GM20000 (cell line): ENCODE data around the gene PTGDR.

Experiments
- DNase-seq: peaks from one replicate; pipeline ENCODE4 v3.0.0; 2012; ENCODE audit warnings: low spot score
- TF ChIP-seq, protein P1 (sequence below): IDR thresholded peaks from 2 replicates; pipeline ENCODE4 v1.5.1; 2012; ENCODE audit warnings: mild to moderate bottlenecking, control low read depth; ENCODE audit errors: extremely low read depth, missing control alignments

The PTGDR gene, protein sequence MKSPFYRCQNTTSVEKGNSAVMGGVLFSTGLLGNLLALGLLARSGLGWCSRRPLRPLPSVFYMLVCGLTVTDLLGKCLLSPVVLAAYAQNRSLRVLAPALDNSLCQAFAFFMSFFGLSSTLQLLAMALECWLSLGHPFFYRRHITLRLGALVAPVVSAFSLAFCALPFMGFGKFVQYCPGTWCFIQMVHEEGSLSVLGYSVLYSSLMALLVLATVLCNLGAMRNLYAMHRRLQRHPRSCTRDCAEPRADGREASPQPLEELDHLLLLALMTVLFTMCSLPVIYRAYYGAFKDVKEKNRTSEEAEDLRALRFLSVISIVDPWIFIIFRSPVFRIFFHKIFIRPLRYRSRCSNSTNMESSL

DNA sequence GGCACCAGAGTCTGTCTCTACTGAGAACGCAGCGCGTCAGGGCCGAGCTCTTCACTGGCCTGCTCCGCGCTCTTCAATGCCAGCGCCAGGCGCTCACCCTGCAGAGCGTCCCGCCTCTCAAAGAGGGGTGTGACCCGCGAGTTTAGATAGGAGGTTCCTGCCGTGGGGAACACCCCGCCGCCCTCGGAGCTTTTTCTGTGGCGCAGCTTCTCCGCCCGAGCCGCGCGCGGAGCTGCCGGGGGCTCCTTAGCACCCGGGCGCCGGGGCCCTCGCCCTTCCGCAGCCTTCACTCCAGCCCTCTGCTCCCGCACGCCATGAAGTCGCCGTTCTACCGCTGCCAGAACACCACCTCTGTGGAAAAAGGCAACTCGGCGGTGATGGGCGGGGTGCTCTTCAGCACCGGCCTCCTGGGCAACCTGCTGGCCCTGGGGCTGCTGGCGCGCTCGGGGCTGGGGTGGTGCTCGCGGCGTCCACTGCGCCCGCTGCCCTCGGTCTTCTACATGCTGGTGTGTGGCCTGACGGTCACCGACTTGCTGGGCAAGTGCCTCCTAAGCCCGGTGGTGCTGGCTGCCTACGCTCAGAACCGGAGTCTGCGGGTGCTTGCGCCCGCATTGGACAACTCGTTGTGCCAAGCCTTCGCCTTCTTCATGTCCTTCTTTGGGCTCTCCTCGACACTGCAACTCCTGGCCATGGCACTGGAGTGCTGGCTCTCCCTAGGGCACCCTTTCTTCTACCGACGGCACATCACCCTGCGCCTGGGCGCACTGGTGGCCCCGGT lies at the start of gene PTGDR:
PTGDR (plus strand) TSS at position 198 of the 778 bp plus-strand sequence; CDS start at position 315, 117 bp downstream.
- TF ChIP-seq, protein P1, sequence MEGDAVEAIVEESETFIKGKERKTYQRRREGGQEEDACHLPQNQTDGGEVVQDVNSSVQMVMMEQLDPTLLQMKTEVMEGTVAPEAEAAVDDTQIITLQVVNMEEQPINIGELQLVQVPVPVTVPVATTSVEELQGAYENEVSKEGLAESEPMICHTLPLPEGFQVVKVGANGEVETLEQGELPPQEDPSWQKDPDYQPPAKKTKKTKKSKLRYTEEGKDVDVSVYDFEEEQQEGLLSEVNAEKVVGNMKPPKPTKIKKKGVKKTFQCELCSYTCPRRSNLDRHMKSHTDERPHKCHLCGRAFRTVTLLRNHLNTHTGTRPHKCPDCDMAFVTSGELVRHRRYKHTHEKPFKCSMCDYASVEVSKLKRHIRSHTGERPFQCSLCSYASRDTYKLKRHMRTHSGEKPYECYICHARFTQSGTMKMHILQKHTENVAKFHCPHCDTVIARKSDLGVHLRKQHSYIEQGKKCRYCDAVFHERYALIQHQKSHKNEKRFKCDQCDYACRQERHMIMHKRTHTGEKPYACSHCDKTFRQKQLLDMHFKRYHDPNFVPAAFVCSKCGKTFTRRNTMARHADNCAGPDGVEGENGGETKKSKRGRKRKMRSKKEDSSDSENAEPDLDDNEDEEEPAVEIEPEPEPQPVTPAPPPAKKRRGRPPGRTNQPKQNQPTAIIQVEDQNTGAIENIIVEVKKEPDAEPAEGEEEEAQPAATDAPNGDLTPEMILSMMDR = no peak
- no peak for DNase-seq

DNA sequence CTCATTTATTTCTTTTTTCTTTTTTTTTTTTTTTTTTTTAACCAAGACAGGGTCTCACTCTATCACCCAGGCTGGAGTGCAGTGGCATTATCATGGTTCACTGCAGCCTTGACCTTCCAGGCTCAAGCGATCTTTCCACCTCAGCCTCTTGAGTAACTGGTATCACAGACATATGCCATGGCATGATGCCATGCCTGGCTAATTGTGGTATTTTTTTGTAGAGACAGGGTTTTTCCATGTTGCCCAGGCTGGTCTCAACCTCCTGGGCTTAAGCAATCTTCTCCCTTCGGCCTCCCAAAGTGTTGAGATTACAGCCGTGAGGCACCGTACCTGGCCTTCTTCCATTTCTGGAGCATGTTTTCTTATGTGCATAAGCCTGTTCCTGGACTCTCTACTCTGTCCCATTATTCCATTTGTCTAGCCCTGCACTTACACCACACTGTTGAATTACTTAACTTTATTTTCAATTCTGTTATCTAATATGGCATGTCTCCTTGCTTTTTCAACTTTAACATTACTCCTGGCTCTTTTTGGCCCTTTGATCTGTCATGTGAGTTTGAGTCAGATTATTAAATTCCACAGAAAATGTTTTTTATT lies 47.9 kb upstream of the PTGDR start:
- TF ChIP-seq, protein P1 = no peak
- no peak for DNase-seq

DNA sequence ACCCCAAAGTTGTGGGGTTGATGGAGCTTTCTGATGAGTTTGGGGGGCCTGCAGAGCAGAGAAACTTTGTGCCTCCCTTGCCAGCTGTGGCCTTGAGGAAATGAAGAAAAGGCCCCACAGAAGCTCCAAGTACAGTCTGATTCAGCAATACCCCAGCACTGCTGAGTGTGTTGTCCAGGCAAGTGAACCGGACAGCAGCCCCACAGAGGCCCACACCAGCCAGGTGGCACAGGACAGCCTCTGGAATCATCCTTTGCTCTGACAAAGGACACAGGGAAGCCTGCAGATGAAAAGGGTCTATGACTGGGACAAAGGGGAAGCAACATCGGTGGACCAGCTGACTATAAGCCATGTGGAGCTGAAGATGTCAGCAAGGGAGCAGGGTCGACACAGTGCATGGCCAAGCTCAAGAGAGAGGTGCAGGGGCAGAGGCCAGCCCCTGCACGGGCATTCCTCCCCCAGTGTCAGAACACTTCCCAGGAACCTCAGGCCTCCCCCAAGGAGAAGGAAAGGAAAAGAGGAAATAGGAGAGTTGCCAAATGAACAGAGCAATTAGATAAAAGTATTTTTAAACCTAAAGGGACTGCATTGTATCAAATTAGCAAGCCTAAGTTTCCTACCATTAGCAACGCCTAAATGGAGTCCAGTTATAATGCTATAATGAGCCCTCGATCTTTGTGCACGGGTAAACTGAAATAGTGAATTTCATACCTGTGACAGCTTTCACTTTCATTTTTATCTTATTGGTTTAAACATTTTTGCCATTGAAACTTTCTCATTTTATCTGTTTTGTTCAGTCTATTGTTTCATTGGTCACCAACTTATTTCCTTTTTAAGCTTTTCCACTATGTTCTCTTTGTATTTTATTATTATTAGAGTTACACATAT lies 46.3 kb upstream of the PTGDR start:
- TF ChIP-seq, protein P1 = no peak
- DNase-seq = no peak

DNA sequence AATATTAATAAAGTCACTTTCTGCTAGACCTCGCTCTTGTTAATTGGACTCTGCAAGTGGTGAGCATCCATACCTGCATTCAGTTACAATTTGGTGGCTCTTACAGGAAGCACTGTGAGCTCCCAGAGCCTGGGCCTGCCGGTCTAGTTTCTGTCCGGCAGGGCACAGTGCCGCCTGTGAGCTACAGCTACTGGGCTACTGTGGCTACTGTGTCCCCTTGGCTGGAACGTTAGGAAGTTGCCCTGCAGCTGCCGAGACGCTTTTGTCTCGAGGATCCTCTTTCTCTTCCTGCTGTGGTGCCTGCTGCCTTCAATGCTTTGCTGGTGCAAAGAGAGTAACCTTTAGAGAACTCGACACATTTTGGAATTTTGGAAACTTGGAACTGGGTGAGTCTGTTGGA lies 44.6 kb upstream of the PTGDR start:
- TF ChIP-seq, protein P1 = no peak
- no peak for DNase-seq

DNA sequence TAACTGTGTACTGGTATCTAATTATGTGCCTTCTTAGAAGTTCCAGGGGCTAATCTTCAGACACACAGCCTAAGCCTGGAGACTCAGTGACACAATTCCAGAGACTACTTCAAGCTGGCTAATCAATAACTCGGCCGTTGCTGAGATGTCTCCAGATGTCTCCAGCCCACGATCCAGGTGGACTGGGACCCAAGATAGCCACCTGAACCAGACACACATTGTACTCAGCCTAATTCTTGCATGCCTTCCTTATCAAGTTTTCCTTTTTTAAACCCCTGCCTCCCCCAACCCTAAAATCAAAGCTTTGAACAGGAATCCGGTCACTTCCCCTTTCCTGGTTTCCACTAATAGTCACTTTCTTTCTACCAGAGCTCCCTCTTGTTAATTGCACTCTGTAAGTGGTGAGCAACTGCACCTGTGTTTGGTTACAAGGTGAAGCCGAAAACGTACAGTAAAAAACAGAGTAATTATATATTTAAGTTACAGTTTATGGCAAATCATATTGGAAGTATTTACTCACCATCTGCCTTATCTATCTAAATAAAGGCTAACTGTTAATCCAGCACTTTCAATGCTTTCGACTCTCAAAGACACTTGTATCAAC lies 39.8 kb upstream of the PTGDR start:
- TF ChIP-seq, protein P1 = no peak
- DNase-seq = no peak

DNA sequence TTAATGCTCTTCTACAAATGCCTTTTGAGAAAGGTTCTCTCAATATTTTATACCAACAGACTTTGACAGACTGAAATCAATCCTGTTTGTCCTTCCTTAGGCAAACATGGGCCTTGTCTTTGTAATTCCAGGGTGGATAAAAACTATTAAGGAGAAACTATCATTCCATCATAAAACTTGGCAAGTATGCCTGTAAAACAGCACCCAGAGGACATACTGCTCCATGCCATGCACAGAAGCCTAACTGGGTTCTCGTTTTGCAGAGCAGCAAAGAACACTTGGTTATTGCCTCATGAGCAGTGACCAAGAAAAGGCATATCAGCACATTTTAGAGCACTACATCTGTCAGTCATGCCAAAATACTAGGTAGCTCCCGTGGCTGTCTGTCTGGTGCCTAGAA lies 33.8 kb upstream of the PTGDR start:
- no peak for DNase-seq
- TF ChIP-seq, protein P1 = no peak
